GM12878 (cell line): Measurements from ENCODE around the gene MYBL2. TPM values are rescaled to one million over a fixed set of nuclear protein-coding genes. Genes with fewer than 3 reads are reported as not detected.

Experiments
- ATAC-seq: fragments of 200-7000 bp; cut with Tn5 transposase; 3 replicates; pipeline ENCODE4 v1.9.1; 2020; ENCODE audit warnings: mild to moderate bottlenecking, moderate library complexity
- BruUV-seq: library from RNA; stranded (reverse); fragments of 400-500 nt; replicated peaks from 2 replicates; lab custom pipeline; 2021; lab: Mats Ljungman, UMichigan
- CTCF ChIA-PET: fragments of 300-600 bp; sonication (Branson Sonifier 250); formaldehyde crosslinking; extraction: SDS; loops from one replicate; lab custom pipeline; 2021; ENCODE audit warnings: inconsistent platforms; lab: Yijun Ruan, JAX
- POLR2A ChIA-PET: fragments of 350-600 bp; formaldehyde crosslinking; extraction: SDS; loops from one replicate; lab custom pipeline; 2021; ENCODE audit warnings: inconsistent platforms; lab: Charles Lee
- RAD21 ChIA-PET: fragments of 300-600 bp; sonication (Branson Sonifier 250); formaldehyde crosslinking; loops from one replicate; lab custom pipeline; 2023; ENCODE audit warnings: antibody characterized with exemption; ENCODE audit not compliant: unreplicated experiment; lab: Charles Lee
- SMC1A ChIA-PET: fragments of 300-600 bp; sonication (Branson Sonifier 250); formaldehyde crosslinking; loops from one replicate; lab custom pipeline; 2023; ENCODE audit not compliant: unreplicated experiment, uncharacterized antibody; lab: Charles Lee
- DNase-seq: peaks from one replicate; pipeline ENCODE4 v3.0.0-alpha.2; 2011; ENCODE audit warnings: low read depth, low spot score
- FAIRE-seq: peaks from 3 replicates; lab custom pipeline; 2011; peaks lifted over from hg19 to GRCh38; lab: Jason Lieb, UNC
- H2AFZ ChIP-seq: 2 replicates; pipeline ENCODE4 v1.6.0; 2011; ENCODE audit warnings: low read depth, low read length, control low read depth; ENCODE audit not compliant: control insufficient read depth
- H3K27ac ChIP-seq: 2 replicates; pipeline ENCODE4 v1.5.1; 2011; ENCODE audit warnings: control low read depth; ENCODE audit not compliant: control insufficient read depth, insufficient read depth
- H3K27me3 ChIP-seq, 2 experiments: replicated peaks in 1 of 2; 2 replicates each; pipeline versions ENCODE4 v1.6.0 to v1.6.1; 2011; ENCODE audit warnings: low read length in 1 of 2; ENCODE audit not compliant: control insufficient read depth in 2 of 2, insufficient read depth in 2 of 2
- H3K36me3 ChIP-seq, 2 experiments: 2 replicates each; pipeline ENCODE4 v1.5.1; 2011; ENCODE audit warnings: low read length in 1 of 2; ENCODE audit not compliant: control insufficient read depth in 2 of 2, insufficient read depth in 2 of 2
- H3K4me1 ChIP-seq: 2 replicates; pipeline ENCODE4 v1.6.1; 2011; ENCODE audit warnings: mild to moderate bottlenecking, low read length, moderate library complexity, mixed read lengths; ENCODE audit not compliant: control insufficient read depth, insufficient read depth
- H3K4me2 ChIP-seq: 2 replicates; pipeline ENCODE4 v1.6.0; 2011; ENCODE audit warnings: control low read depth; ENCODE audit not compliant: control insufficient read depth, insufficient read depth
- H3K4me3 ChIP-seq: fragments of 200-600 bp; sonication (generic); 2 replicates; pipeline ENCODE4 v1.5.1; 2016
- H3K79me2 ChIP-seq: 2 replicates; pipeline ENCODE4 v1.6.0; 2011; ENCODE audit warnings: low read length; ENCODE audit not compliant: control insufficient read depth, insufficient read depth
- H3K9ac ChIP-seq: 2 replicates; pipeline ENCODE4 v1.8.0; 2011; ENCODE audit warnings: low read length, control low read depth, mixed read lengths; ENCODE audit not compliant: control insufficient read depth, insufficient read depth
- H3K9me3 ChIP-seq: replicated peaks from 3 replicates; pipeline ENCODE4 v1.5.1; 2011; ENCODE audit warnings: mild to moderate bottlenecking, low read length; ENCODE audit not compliant: control insufficient read depth, insufficient read depth
- H4K20me1 ChIP-seq: 2 replicates; pipeline ENCODE4 v1.6.0; 2011; ENCODE audit not compliant: control insufficient read depth, insufficient read depth
- ASH2L ChIP-seq: fragments of 300-600, 200-600 bp; sonication (generic); IDR thresholded peaks from 2 replicates; pipeline ENCODE4 v1.6.1; 2017; ENCODE audit warnings: low read depth, mild to moderate bottlenecking, borderline replicate concordance
- BRCA1 ChIP-seq: IDR thresholded peaks from 2 replicates; pipeline ENCODE4 v1.6.1; 2011; ENCODE audit warnings: low read depth, low read length, improper control_type of control experiment
- CHD2 ChIP-seq: IDR thresholded peaks from 2 replicates; pipeline ENCODE4 v1.6.1; 2011; ENCODE audit warnings: low read depth, low read length, improper control_type of control experiment, borderline replicate concordance
- HCFC1 ChIP-seq: fragments of 150-350 bp; IDR thresholded peaks from 2 replicates; pipeline ENCODE4 v1.6.1; 2014; ENCODE audit warnings: low read length
- MTA2 ChIP-seq: fragments of 450-650 bp; IDR thresholded peaks from 2 replicates; pipeline ENCODE4 v1.6.1; 2016; ENCODE audit warnings: low read depth, mild to moderate bottlenecking, moderate library complexity
- NFYA ChIP-seq: IDR thresholded peaks from 2 replicates; pipeline ENCODE4 v1.6.1; 2011; ENCODE audit warnings: low read depth, mild to moderate bottlenecking, low read length, improper control_type of control experiment, borderline replicate concordance
- NR2F1 ChIP-seq: fragments of 450-650 bp; conservative IDR thresholded peaks from 2 replicates; pipeline ENCODE4 v1.6.1; 2017; ENCODE audit warnings: mild to moderate bottlenecking
- POLR2AphosphoS2 ChIP-seq: IDR thresholded peaks from 2 replicates; pipeline ENCODE4 v1.6.1; 2011; ENCODE audit warnings: low read depth, mild to moderate bottlenecking, low read length, improper control_type of control experiment, moderate library complexity
- RAD51 ChIP-seq: fragments of 450-650 bp; IDR thresholded peaks from 2 replicates; pipeline ENCODE4 v1.6.1; 2016; ENCODE audit warnings: moderate library complexity, mild to moderate bottlenecking, inconsistent platforms
- STAT1 ChIP-seq: fragments of 450-650 bp; conservative IDR thresholded peaks from 2 replicates; pipeline ENCODE4 v1.6.1; 2014; ENCODE audit warnings: antibody characterized with exemption, mild to moderate bottlenecking
- TARDBP ChIP-seq: IDR thresholded peaks from 2 replicates; pipeline ENCODE4 v1.6.1; 2016; ENCODE audit warnings: borderline replicate concordance
- WGBS: methylation state at CpG from one replicate; pipeline ENCODE4 v1.1.6; 2016; ENCODE audit warnings: low lambda C conversion rate; ENCODE audit not compliant: insufficient replicate concordance, insufficient coverage; ENCODE audit errors: missing lambda C conversion rate; 5-methylcytosine and 5-hydroxymethylcytosine counted together
- in situ Hi-C: fragments of 300-500 bp; cut with MboI; formaldehyde crosslinking; loops from 9 replicates; pipeline ENCODE4 v1.14.3; 2018; ENCODE audit warnings: mixed read lengths
- intact Hi-C: fragments of 100-400 bp; cut with micrococcal nuclease; formaldehyde crosslinking; loops from one replicate; pipeline ENCODE4 v1.14.2; 2022; ENCODE audit not compliant: unreplicated experiment
- polyA plus RNA-seq, 11 experiments: library from polyadenylated mRNA; depleted of rRNA in 4 of 11; unstranded in 6 of 11; stranded (reverse) in 5 of 11; fragments of >200 nt; fragmentation: Nextera tagmentation in 4 of 11; fragmentation: Illumina TruSeq in 1 of 11; extraction: Ambion mirVana in 4 of 11; extraction: Trizol in 1 of 11; gene quantifications; 1 replicate in 1 of 11; 2 replicates in 10 of 11; pipeline versions ENCODE4 v1.2.1 to v1.2.3, GENCODE V29; 2011 to 2016; ENCODE audit warnings: inconsistent platforms in 2 of 11, missing spikeins in 2 of 11, low read depth in 1 of 11
- total RNA-seq, 4 experiments: library from RNA; depleted of rRNA in 3 of 4; stranded (reverse); fragments of >200 nt in 3 of 4; fragmentation: Illumina TruSeq in 1 of 4; extraction: Trizol in 1 of 4; gene quantifications; 2 replicates each; pipeline versions ENCODE4 v1.2.1 to v1.2.3, GENCODE V29; 2013 to 2021
- TF ChIP-seq, protein P1 (sequence below): fragments of 450-650 bp; IDR thresholded peaks from 2 replicates; pipeline ENCODE4 v1.6.1; 2016; ENCODE audit warnings: mild to moderate bottlenecking, moderate library complexity, borderline replicate concordance
- TF ChIP-seq, protein P2 (sequence below): fragments of 450-650 bp; IDR thresholded peaks from 2 replicates; pipeline ENCODE4 v1.6.1; 2017; ENCODE audit warnings: mild to moderate bottlenecking, moderate library complexity

Gene MYBL2
- total and polyA plus RNA-seq, 10 of the 15 experiments (the other 5 are each of a cell fraction or from before 2014, with no cell fraction given) = 4.5 to 213 (median 74.2) TPM

GRCh38 chr20:43751167-43752050 is 84.5 kb downstream of the MYBL2 start:
- BruUV-seq = TSS peak; percentile 86
- ATAC-seq = peak; percentile 77
- intact Hi-C loops = loop anchor here (1.0 to 2.0 kb wide), 7 partner anchors 37 to 318 kb away; partner anchors contain the start of gene TOX2
- no peaks in the 10 kb centered on the region; the same call in 2 of the 3 replicates for H3K9me3 ChIP-seq
- no peaks in the 10 kb centered on the region for H3K36me3 ChIP-seq
- under 1% methylated on average over 11 of the region's 11 CpGs for WGBS
- peak overlapping the region; percentile 87 for H3K4me2 ChIP-seq
- H3K4me3 ChIP-seq = peak overlapping the region; percentile 43; the same call in 1 of the 2 replicates
- CTCF ChIA-PET = interaction anchor here (0.6 to 6.1 kb wide), 42 partner anchors 10 to 466 kb away, joined by 3 to 223 read pairs (median 4); no protein-coding TSS in a partner anchor
- RAD21 ChIA-PET = interaction anchor here (0.6 to 6.4 kb wide), 41 partner anchors 12 to 343 kb away, joined by 3 to 182 read pairs (median 7); no protein-coding TSS in a partner anchor
- SMC1A ChIA-PET = interaction anchor here (0.7 to 8.9 kb wide), 52 partner anchors 11 to 439 kb away, joined by 3 to 164 read pairs (median 6); partner anchors contain the start of gene TOX2
- DNase-seq = peak; percentile 99
- POLR2A ChIA-PET = interaction anchor here (0.5 to 4.7 kb wide), 11 partner anchors 15 to 333 kb away, joined by 3 to 21 read pairs (median 6); no protein-coding TSS in a partner anchor
- H3K27me3 ChIP-seq = no peaks in the 10 kb centered on the region
- peak; percentile 97 for FAIRE-seq
- H2AFZ ChIP-seq = no peak overlapping the region; the same call in 1 of the 2 replicates
- no peaks in the 10 kb centered on the region for H4K20me1 ChIP-seq
- H3K4me1 ChIP-seq = peaks cover 34% of the 10 kb centered on the region
- peak overlapping the region; percentile 99 for H3K27ac ChIP-seq
- no peaks in the 10 kb centered on the region for H3K79me2 ChIP-seq
- peak overlapping the region; percentile 81 for H3K9ac ChIP-seq
- in situ Hi-C loops = loop anchor here (5.0 kb wide), 1 partner anchor 331 kb away; no protein-coding TSS in a partner anchor
- TF ChIP-seq NFYA (no peak), TARDBP (no peak), BRCA1 (no peak), POLR2AphosphoS2 (no peak), ASH2L (peak; percentile 88; the same call in 1 of the 2 replicates), MTA2 (peak; percentile 98), NR2F1 (peak; percentile 90), CHD2 (peak; percentile 89), RAD51 (no peak), HCFC1 (no peak; the same call in 1 of the 2 replicates), STAT1 (no peak)
- TF ChIP-seq, protein P1, sequence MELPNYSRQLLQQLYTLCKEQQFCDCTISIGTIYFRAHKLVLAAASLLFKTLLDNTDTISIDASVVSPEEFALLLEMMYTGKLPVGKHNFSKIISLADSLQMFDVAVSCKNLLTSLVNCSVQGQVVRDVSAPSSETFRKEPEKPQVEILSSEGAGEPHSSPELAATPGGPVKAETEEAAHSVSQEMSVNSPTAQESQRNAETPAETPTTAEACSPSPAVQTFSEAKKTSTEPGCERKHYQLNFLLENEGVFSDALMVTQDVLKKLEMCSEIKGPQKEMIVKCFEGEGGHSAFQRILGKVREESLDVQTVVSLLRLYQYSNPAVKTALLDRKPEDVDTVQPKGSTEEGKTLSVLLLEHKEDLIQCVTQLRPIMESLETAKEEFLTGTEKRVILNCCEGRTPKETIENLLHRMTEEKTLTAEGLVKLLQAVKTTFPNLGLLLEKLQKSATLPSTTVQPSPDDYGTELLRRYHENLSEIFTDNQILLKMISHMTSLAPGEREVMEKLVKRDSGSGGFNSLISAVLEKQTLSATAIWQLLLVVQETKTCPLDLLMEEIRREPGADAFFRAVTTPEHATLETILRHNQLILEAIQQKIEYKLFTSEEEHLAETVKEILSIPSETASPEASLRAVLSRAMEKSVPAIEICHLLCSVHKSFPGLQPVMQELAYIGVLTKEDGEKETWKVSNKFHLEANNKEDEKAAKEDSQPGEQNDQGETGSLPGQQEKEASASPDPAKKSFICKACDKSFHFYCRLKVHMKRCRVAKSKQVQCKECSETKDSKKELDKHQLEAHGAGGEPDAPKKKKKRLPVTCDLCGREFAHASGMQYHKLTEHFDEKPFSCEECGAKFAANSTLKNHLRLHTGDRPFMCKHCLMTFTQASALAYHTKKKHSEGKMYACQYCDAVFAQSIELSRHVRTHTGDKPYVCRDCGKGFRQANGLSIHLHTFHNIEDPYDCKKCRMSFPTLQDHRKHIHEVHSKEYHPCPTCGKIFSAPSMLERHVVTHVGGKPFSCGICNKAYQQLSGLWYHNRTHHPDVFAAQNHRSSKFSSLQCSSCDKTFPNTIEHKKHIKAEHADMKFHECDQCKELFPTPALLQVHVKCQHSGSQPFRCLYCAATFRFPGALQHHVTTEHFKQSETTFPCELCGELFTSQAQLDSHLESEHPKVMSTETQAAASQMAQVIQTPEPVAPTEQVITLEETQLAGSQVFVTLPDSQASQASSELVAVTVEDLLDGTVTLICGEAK = no peak
- TF ChIP-seq, protein P2, sequence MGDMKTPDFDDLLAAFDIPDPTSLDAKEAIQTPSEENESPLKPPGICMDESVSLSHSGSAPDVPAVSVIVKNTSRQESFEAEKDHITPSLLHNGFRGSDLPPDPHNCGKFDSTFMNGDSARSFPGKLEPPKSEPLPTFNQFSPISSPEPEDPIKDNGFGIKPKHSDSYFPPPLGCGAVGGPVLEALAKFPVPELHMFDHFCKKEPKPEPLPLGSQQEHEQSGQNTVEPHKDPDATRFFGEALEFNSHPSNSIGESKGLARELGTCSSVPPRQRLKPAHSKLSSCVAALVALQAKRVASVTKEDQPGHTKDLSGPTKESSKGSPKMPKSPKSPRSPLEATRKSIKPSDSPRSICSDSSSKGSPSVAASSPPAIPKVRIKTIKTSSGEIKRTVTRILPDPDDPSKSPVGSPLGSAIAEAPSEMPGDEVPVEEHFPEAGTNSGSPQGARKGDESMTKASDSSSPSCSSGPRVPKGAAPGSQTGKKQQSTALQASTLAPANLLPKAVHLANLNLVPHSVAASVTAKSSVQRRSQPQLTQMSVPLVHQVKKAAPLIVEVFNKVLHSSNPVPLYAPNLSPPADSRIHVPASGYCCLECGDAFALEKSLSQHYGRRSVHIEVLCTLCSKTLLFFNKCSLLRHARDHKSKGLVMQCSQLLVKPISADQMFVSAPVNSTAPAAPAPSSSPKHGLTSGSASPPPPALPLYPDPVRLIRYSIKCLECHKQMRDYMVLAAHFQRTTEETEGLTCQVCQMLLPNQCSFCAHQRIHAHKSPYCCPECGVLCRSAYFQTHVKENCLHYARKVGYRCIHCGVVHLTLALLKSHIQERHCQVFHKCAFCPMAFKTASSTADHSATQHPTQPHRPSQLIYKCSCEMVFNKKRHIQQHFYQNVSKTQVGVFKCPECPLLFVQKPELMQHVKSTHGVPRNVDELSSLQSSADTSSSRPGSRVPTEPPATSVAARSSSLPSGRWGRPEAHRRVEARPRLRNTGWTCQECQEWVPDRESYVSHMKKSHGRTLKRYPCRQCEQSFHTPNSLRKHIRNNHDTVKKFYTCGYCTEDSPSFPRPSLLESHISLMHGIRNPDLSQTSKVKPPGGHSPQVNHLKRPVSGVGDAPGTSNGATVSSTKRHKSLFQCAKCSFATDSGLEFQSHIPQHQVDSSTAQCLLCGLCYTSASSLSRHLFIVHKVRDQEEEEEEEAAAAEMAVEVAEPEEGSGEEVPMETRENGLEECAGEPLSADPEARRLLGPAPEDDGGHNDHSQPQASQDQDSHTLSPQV = peak; percentile 71
